Measurements from ENCODE around the gene RGS13. TPM values are rescaled to one million over a fixed set of nuclear protein-coding genes. Genes with fewer than 3 reads are reported as not detected.

RGS13 gene
- total and polyA plus RNA-seq, 5 donors from 2014 or later, result 0.32 TPM; not detected in 4

GRCh38 chr1:192705510-192705909 lies 69.6 kb downstream of the RGS13 start:
- no peaks in the 10 kb centered on the region for H3K9me3 Mint-ChIP-seq

GRCh38 chr1:192706936-192707335 lies 71.0 kb downstream of the RGS13 start:
- no peak overlapping the region for H3K27ac Mint-ChIP-seq
- Histone ChIP-seq H3K9me3 (ENCODE audit: control insufficient read depth in 2 of 2, low read length in 2 of 2) (no peaks in the 10 kb centered on the region), H3K4me3 (ENCODE audit: low read depth, low read length) (no peak overlapping the region), H3K36me3 (ENCODE audit: control insufficient read depth, insufficient read depth, low read length) (no peaks in the 10 kb centered on the region), H3K27me3 (ENCODE audit: control insufficient read depth, insufficient read depth, low read length) (no peaks in the 10 kb centered on the region), H3K4me1 (ENCODE audit: control insufficient read depth, insufficient read depth, low read length, poor library complexity, severe bottlenecking) (peaks cover 4% of the 10 kb centered on the region), H3K27ac (ENCODE audit: insufficient read depth, low read length, poor library complexity, severe bottlenecking) (no peak overlapping the region)
- H3K4me1 Mint-ChIP-seq, result peaks cover 3 to 14% (median 8%) of the 10 kb centered on the region in 4 donors
- no peaks in the 10 kb centered on the region for H3K9me3 Mint-ChIP-seq
- no peak for DNase-seq
- H3K36me3 Mint-ChIP-seq, result no peaks in the 10 kb centered on the region
- ATAC-seq (ENCODE audit: low read depth in 2 of 2), result no peak
- no peaks in the 10 kb centered on the region for H3K27me3 Mint-ChIP-seq
- H3K4me3 Mint-ChIP-seq, result no peak overlapping the region

More at GRCh38 chr1:192705510-192705909, 69.6 kb downstream of the RGS13 start:
- H3K27me3 ChIP-seq (ENCODE audit: control insufficient read depth, insufficient read depth, low read length), result no peaks in the 10 kb centered on the region
- ATAC-seq (ENCODE audit: low read depth in 2 of 2) (no peak), DNase-seq (no peak)
- no peak overlapping the region for H3K27ac ChIP-seq (ENCODE audit: insufficient read depth, low read length, poor library complexity, severe bottlenecking)
- H3K27ac Mint-ChIP-seq, result no peak overlapping the region
- H3K36me3 Mint-ChIP-seq, result no peaks in the 10 kb centered on the region
- H3K4me1 Mint-ChIP-seq, result peaks cover 3 to 16% (median 8%) of the 10 kb centered on the region in 4 donors
- H3K9me3 ChIP-seq (ENCODE audit: control insufficient read depth in 2 of 2, low read length in 2 of 2), result no peaks in the 10 kb centered on the region
- no peaks in the 10 kb centered on the region for H3K36me3 ChIP-seq (ENCODE audit: control insufficient read depth, insufficient read depth, low read length)
- no peak overlapping the region for H3K4me3 ChIP-seq (ENCODE audit: low read depth, low read length)
- H3K27me3 Mint-ChIP-seq, result no peaks in the 10 kb centered on the region
- H3K4me3 Mint-ChIP-seq, result no peak overlapping the region
- peaks cover 4% of the 10 kb centered on the region for H3K4me1 ChIP-seq (ENCODE audit: control insufficient read depth, insufficient read depth, low read length, poor library complexity, severe bottlenecking)

- no peaks in the 10 kb centered on the region for H3K9me3 Mint-ChIP-seq
- H3K4me1 Mint-ChIP-seq, result peaks cover 3 to 9% (median 6%) of the 10 kb centered on the region in 4 donors
- Histone ChIP-seq H3K4me3 (ENCODE audit: low read depth, low read length) (no peak overlapping the region), H3K9me3 (ENCODE audit: control insufficient read depth in 2 of 2, low read length in 2 of 2) (no peaks in the 10 kb centered on the region), H3K4me1 (ENCODE audit: control insufficient read depth, insufficient read depth, low read length, poor library complexity, severe bottlenecking) (no peaks in the 10 kb centered on the region), H3K27ac (ENCODE audit: insufficient read depth, low read length, poor library complexity, severe bottlenecking) (no peak overlapping the region), H3K27me3 (ENCODE audit: control insufficient read depth, insufficient read depth, low read length) (no peaks in the 10 kb centered on the region), H3K36me3 (ENCODE audit: control insufficient read depth, insufficient read depth, low read length) (no peaks in the 10 kb centered on the region)
- DNase-seq (no peak), ATAC-seq (ENCODE audit: low read depth in 2 of 2) (no peak)
- no peak overlapping the region for H3K4me3 Mint-ChIP-seq
- no peak overlapping the region for H3K27ac Mint-ChIP-seq
- no peaks in the 10 kb centered on the region for H3K27me3 Mint-ChIP-seq
- H3K36me3 Mint-ChIP-seq, result no peaks in the 10 kb centered on the region
Observed at GRCh38 chr1:192707978-192708547, 72.1 kb downstream of the RGS13 start.

DNA sequence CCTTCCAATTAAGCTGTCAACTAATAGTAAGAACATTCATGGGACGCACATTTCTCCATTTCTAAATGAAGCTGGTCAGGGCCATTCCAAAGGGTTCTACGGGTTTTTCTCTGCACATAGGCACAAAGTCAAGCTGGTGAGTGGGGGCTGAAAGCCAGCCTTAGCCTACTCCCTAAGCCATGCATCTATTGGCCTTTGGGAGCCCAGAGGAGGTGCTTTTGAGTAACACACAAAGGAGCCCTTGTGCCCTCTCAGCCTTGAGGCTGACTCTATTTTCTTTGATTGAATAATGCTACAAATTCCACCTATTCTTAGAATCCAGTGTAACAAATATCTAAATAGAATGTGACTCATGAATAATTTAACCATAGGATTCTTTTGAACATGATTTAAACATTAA lies 73.6 kb downstream of the RGS13 start:
- Mint-ChIP-seq H3K4me3 (no peak overlapping the region), H3K27me3 (no peaks in the 10 kb centered on the region), H3K9me3 (peaks cover 0 to 2% (median 0%) of the 10 kb centered on the region in 7 donors)

More for the DNA sequence above, 73.6 kb downstream of the RGS13 start:
- Histone ChIP-seq H3K27me3 (ENCODE audit: control insufficient read depth, insufficient read depth, low read length) (no peaks in the 10 kb centered on the region), H3K9me3 (ENCODE audit: control insufficient read depth in 2 of 2, low read length in 2 of 2) (no peaks in the 10 kb centered on the region), H3K4me1 (ENCODE audit: control insufficient read depth, insufficient read depth, low read length, poor library complexity, severe bottlenecking) (no peaks in the 10 kb centered on the region), H3K27ac (ENCODE audit: insufficient read depth, low read length, poor library complexity, severe bottlenecking) (no peak overlapping the region), H3K36me3 (ENCODE audit: control insufficient read depth, insufficient read depth, low read length) (no peaks in the 10 kb centered on the region), H3K4me3 (ENCODE audit: low read depth, low read length) (no peak overlapping the region)
- H3K36me3 Mint-ChIP-seq, result no peaks in the 10 kb centered on the region
- no peak for DNase-seq
- no peak for ATAC-seq (ENCODE audit: low read depth in 2 of 2)
- no peaks in the 10 kb centered on the region for H3K4me1 Mint-ChIP-seq
- no peak overlapping the region for H3K27ac Mint-ChIP-seq

Other genes starting within 250 kb of the RGS13 start
- gene RGS1, start 60.4 kb upstream of the RGS13 start, total RNA-seq, result 2,600 TPM
- 100 to 1,000 TPM; 118 to 294 (median 158) TPM for gene RGS1, start 60.4 kb upstream of the RGS13 start, polyA plus RNA-seq
- 156 TPM for gene RGS2, start 172.9 kb downstream of the RGS13 start, total RNA-seq
- gene RGS2, start 172.9 kb downstream of the RGS13 start, polyA plus RNA-seq, result 10 to 100 TPM; 19.7 to 45.6 (median 26.4) TPM

Measured in CD4-positive, CD25-positive, alpha-beta regulatory T cell (primary cell).